SK-N-SH (cell line): ENCODE data around the gene PNPLA2. TPM values are rescaled to one million over a fixed set of nuclear protein-coding genes. Genes with fewer than 3 reads are reported as not detected.

Source experiments
- CTCF ChIA-PET: fragments of 300-600, 350-600 bp; formaldehyde crosslinking; extraction: SDS; loops from one replicate; lab custom pipeline; 2021; lab: Yijun Ruan, JAX
- POLR2A ChIA-PET: fragments of 350-600 bp; sonication (Branson Sonifier 250); formaldehyde crosslinking; extraction: SDS; loops from one replicate; lab custom pipeline; 2020; ENCODE audit warnings: antibody characterized with exemption, inconsistent platforms; lab: Yijun Ruan, JAX
- DNase-seq: peaks from one replicate; pipeline ENCODE4 v3.0.0; 2012
- H2AFZ ChIP-seq: fragments of 200-600 bp; sonication (generic); 2 replicates; pipeline ENCODE4 v1.8.1; 2016; ENCODE audit warnings: antibody characterized with exemption, mild to moderate bottlenecking, low read depth
- H3F3A ChIP-seq: fragments of 200-600 bp; sonication (generic); replicated peaks from 2 replicates; pipeline ENCODE3; 2016; ENCODE audit warnings: antibody characterized with exemption, mild to moderate bottlenecking; ENCODE audit not compliant: insufficient read depth
- H3K27ac ChIP-seq, 2 experiments: fragments of 200-500 bp in 1 of 2; fragments of 200-600 bp in 1 of 2; sonication (Bioruptor generic) in 1 of 2; sonication (generic), shearing (Covaris generic) in 1 of 2; 2 replicates each; pipeline versions ENCODE4 v1.5.1 to v1.6.1; 2014 to 2016; ENCODE audit warnings: low read depth in 2 of 2, inconsistent platforms in 1 of 2, low read length in 1 of 2, mild to moderate bottlenecking in 1 of 2, mixed read lengths in 1 of 2
- H3K27me3 ChIP-seq: fragments of 200-600 bp; sonication (generic), shearing (Covaris generic); 2 replicates; pipeline ENCODE4 v1.6.1; 2016; ENCODE audit warnings: mixed run types; ENCODE audit not compliant: insufficient read depth
- H3K36me3 ChIP-seq, 2 experiments: fragments of 200-500 bp in 1 of 2; fragments of 200-600 bp in 1 of 2; sonication (Bioruptor generic) in 1 of 2; sonication (generic) in 1 of 2; replicated peaks in 1 of 2; 2 replicates each; pipeline versions ENCODE3 to v1.5.1; 2014 to 2016; ENCODE audit warnings: low read length in 1 of 2, mild to moderate bottlenecking in 1 of 2; ENCODE audit not compliant: insufficient read depth in 2 of 2, control insufficient read depth in 1 of 2
- H3K4me1 ChIP-seq, 2 experiments: fragments of 200-500 bp in 1 of 2; fragments of 200-600 bp in 1 of 2; sonication (Bioruptor generic) in 1 of 2; sonication (generic), shearing (Covaris generic) in 1 of 2; 2 replicates each; pipeline versions ENCODE4 v1.5.1 to v1.6.1; 2014 to 2016; ENCODE audit warnings: low read depth in 1 of 2, low read length in 1 of 2, mixed run types in 1 of 2; ENCODE audit not compliant: insufficient read depth in 2 of 2, control insufficient read depth in 1 of 2
- H3K4me2 ChIP-seq: fragments of 200-600 bp; sonication (generic), shearing (Covaris generic); 2 replicates; pipeline ENCODE4 v1.6.1; 2017; ENCODE audit warnings: mixed run types
- H3K4me3 ChIP-seq, 2 experiments: fragments of 200-500 bp in 1 of 2; fragments of 200-600 bp in 1 of 2; sonication (Bioruptor generic) in 1 of 2; sonication (generic), shearing (Covaris generic) in 1 of 2; 2 replicates each; pipeline versions ENCODE4 v1.5.1 to v1.8.1; 2014 to 2016; ENCODE audit warnings: low read depth in 2 of 2, inconsistent platforms in 1 of 2, low read length in 1 of 2, mild to moderate bottlenecking in 1 of 2, mixed read lengths in 1 of 2, moderate library complexity in 1 of 2
- H3K79me2 ChIP-seq: fragments of 200-600 bp; sonication (generic); 2 replicates; pipeline ENCODE4 v1.8.1; 2017; ENCODE audit warnings: mild to moderate bottlenecking; ENCODE audit not compliant: insufficient read depth
- H3K9ac ChIP-seq: fragments of 200-600 bp; sonication (generic); 2 replicates; pipeline ENCODE4 v1.6.1; 2017; ENCODE audit warnings: mixed run types
- H3K9me2 ChIP-seq: fragments of 200-600 bp; sonication (generic); 2 replicates; pipeline ENCODE4 v1.6.1; 2017; ENCODE audit warnings: mixed run types
- H3K9me3 ChIP-seq: fragments of 200-600 bp; sonication (generic); 2 replicates; pipeline ENCODE4 v1.6.1; 2017; ENCODE audit warnings: mixed run types, mild to moderate bottlenecking, moderate library complexity
- H4K20me1 ChIP-seq: fragments of 200-600 bp; sonication (generic); 2 replicates; pipeline ENCODE4 v1.6.1; 2017; ENCODE audit warnings: mild to moderate bottlenecking, mixed run types; ENCODE audit not compliant: insufficient read depth
- CTCF ChIP-seq: fragments of 200-600 bp; sonication (generic); IDR thresholded peaks from 2 replicates; pipeline ENCODE4 v1.6.1; 2017; ENCODE audit warnings: antibody characterized with exemption, mild to moderate bottlenecking, moderate library complexity
- ELF1 ChIP-seq: IDR thresholded peaks from 2 replicates; pipeline ENCODE4 v1.4.0; 2012
- IRF3 ChIP-seq: fragments of 150-350 bp; IDR thresholded peaks from 2 replicates; pipeline ENCODE4 v1.6.1; 2016; ENCODE audit warnings: mild to moderate bottlenecking, low read depth, low read length
- MEF2A ChIP-seq: IDR thresholded peaks from 2 replicates; pipeline ENCODE4 v1.4.0; 2012; ENCODE audit warnings: low read depth, borderline replicate concordance
- NFIC ChIP-seq: IDR thresholded peaks from 2 replicates; pipeline ENCODE4 v1.4.0; 2012; ENCODE audit warnings: borderline replicate concordance
- PBX3 ChIP-seq: IDR thresholded peaks from 2 replicates; pipeline ENCODE4; 2012
- POLR2AphosphoS5 ChIP-seq: IDR thresholded peaks from 2 replicates; pipeline ENCODE4 v1.6.1; 2012; ENCODE audit warnings: low read depth, low read length
- RAD21 ChIP-seq: IDR thresholded peaks from 2 replicates; pipeline ENCODE4 v1.6.1; 2012; ENCODE audit warnings: mild to moderate bottlenecking, low read length
- RCOR1 ChIP-seq: fragments of 150-350 bp; IDR thresholded peaks from 2 replicates; pipeline ENCODE4 v1.6.1; 2017; ENCODE audit warnings: antibody characterized with exemption, low read length
- SMC3 ChIP-seq: IDR thresholded peaks from 2 replicates; pipeline ENCODE4 v1.6.1; 2012; ENCODE audit warnings: low read depth, low read length, improper control_type of control experiment
- TCF12 ChIP-seq: IDR thresholded peaks from 2 replicates; pipeline ENCODE4 v1.4.0; 2012
- TEAD4 ChIP-seq: IDR thresholded peaks from 2 replicates; pipeline ENCODE4 v1.4.0; 2012; ENCODE audit warnings: mild to moderate bottlenecking, borderline replicate concordance; ENCODE audit not compliant: insufficient read depth
- WGBS: methylation state at CpG from one replicate; pipeline ENCODE4 v1.1.6; 2017; ENCODE audit warnings: low lambda C conversion rate; 5-methylcytosine and 5-hydroxymethylcytosine counted together
- polyA plus RNA-seq, 3 experiments: library from polyadenylated mRNA; depleted of rRNA; stranded (reverse); fragments of >200 nt; gene quantifications; 2 replicates each; pipeline ENCODE4 v1.2.3, GENCODE V29; 2012

PNPLA2 gene
- polyA plus RNA-seq, 1 of the 3 experiments (the other 2 are of a cell fraction), result 60.3 TPM

GRCh38 chr11:824942-825341 is 6.2 kb downstream of the PNPLA2 start:
- no peaks in the 10 kb centered on the region for H3K9me2 ChIP-seq
- ChIA-PET CTCF (no interaction called here), POLR2A (no interaction called here)
- DNase-seq, result no peak
- peaks cover 14 to 26% of the 10 kb centered on the region in 2 experiments; a peak in 3 of 4 replicates for H3K4me1 ChIP-seq
- TF ChIP-seq IRF3, result no peak
- TF ChIP-seq ELF1, result peak; percentile 17; the same call in 1 of the 2 replicates
- peaks cover 7% of the 10 kb centered on the region for H3F3A ChIP-seq
- H4K20me1 ChIP-seq, result peaks cover 35% of the 10 kb centered on the region
- H3K79me2 ChIP-seq, result peaks cover 22% of the 10 kb centered on the region
- no peaks in the 10 kb centered on the region for H3K27me3 ChIP-seq
- no peak overlapping the region for H3K27ac ChIP-seq
- 89% methylated on average over 8 of the region's 11 CpGs for WGBS
- peaks cover 0 to 21% of the 10 kb centered on the region in 2 experiments for H3K36me3 ChIP-seq
- H3K4me2 ChIP-seq, result no peak overlapping the region
- H3K9ac ChIP-seq, result no peak overlapping the region
- no peak overlapping the region for H2AFZ ChIP-seq
- no peak overlapping the region for H3K4me3 ChIP-seq
- H3K9me3 ChIP-seq, result no peaks in the 10 kb centered on the region

- Histone ChIP-seq H3K36me3 (peaks cover 0 to 21% of the 10 kb centered on the region in 2 experiments), H3K4me3 (no peak overlapping the region), H3K27me3 (no peaks in the 10 kb centered on the region), H4K20me1 (peaks cover 29% of the 10 kb centered on the region), H3K4me1 (peaks cover 14 to 23% of the 10 kb centered on the region in 2 experiments; a peak in 3 of 4 replicates), H3K4me2 (no peak overlapping the region), H3K9me2 (no peaks in the 10 kb centered on the region), H3K27ac (no peak overlapping the region), H3K9me3 (no peaks in the 10 kb centered on the region), H3F3A (peaks cover 7% of the 10 kb centered on the region), H3K79me2 (peaks cover 21% of the 10 kb centered on the region), H3K9ac (no peak overlapping the region), H2AFZ (no peak overlapping the region)
- 74% methylated on average over 9 of the region's 12 CpGs for WGBS
- ChIA-PET POLR2A (no interaction called here), CTCF (no interaction called here)
- DNase-seq, result no peak
- TF ChIP-seq TEAD4 (no peak), POLR2AphosphoS5 (0 out of 2 replicates have a peak, but pooled peaks have one; percentile 5), MEF2A (no peak)
These were observed 6.9 kb downstream of the PNPLA2 start for GRCh38 chr11:825366-826226.

- no peak for TF ChIP-seq IRF3
- TF ChIP-seq CTCF, result no peak
- no peak for TF ChIP-seq NFIC
- TF ChIP-seq SMC3, result no peak
- TF ChIP-seq RAD21, result no peak
- TF ChIP-seq PBX3, result no peak
- TF ChIP-seq TCF12, result no peak
- no peak for TF ChIP-seq RCOR1
- ChIA-PET CTCF (interaction anchor here (1.0 kb wide), 1 partner anchor 13 kb away, joined by 3 read pairs; no protein-coding TSS in a partner anchor), POLR2A (no interaction called here)
- Histone ChIP-seq H3K4me3 (no peak overlapping the region), H3K36me3 (peaks cover 0 to 21% of the 10 kb centered on the region in 2 experiments), H4K20me1 (peaks cover 22% of the 10 kb centered on the region), H3K27me3 (no peaks in the 10 kb centered on the region), H3K9ac (no peak overlapping the region), H3K79me2 (peaks cover 18% of the 10 kb centered on the region), H3K4me2 (no peak overlapping the region), H3K9me3 (no peaks in the 10 kb centered on the region), H3K4me1 (peaks cover 12 to 19% of the 10 kb centered on the region in 2 experiments; a peak in 3 of 4 replicates), H3F3A (peaks cover 4% of the 10 kb centered on the region), H3K27ac (no peak overlapping the region), H3K9me2 (no peaks in the 10 kb centered on the region), H2AFZ (no peak overlapping the region)
- 92% methylated on average over 6 of the region's 9 CpGs for WGBS
- no peak for DNase-seq
These were observed 7.5 kb downstream of the PNPLA2 start for GRCh38 chr11:826227-826621.
